Natural killer cell (primary cell): ENCODE measurements around the gene GABRA5. TPM values are rescaled to one million over a fixed set of nuclear protein-coding genes. Genes with fewer than 3 reads are reported as not detected.
"Not testable (repeated sequence)": the region's sequence is repeated elsewhere in the genome, so short reads cannot be mapped to it uniquely, and the experiment has no call there.

ENCODE experiments used
- ATAC-seq, 3 donors: fragments of 150-1000 bp in 2 of 3; fragments of 200-7000 bp in 1 of 3; cut with Tn5 transposase; 1 replicate in 1 of 3; 2 replicates in 2 of 3; pipeline ENCODE4 v1.10.0; 2021; ENCODE audit warnings: mild to moderate bottlenecking in 2 of 3, moderate library complexity in 2 of 3
- DNase-seq, 2 donors: peaks; one replicate each; pipeline versions ENCODE4 v3.0.0 to v3.0.0-alpha.2; 2013 to 2021; ENCODE audit warnings: mixed read lengths in 1 of 2
- H3K27ac ChIP-seq: one replicate; pipeline ENCODE4 v1.5.1; 2013; ENCODE audit warnings: mild to moderate bottlenecking, low read length
- H3K27me3 ChIP-seq: one replicate; pipeline ENCODE4 v1.6.1; 2013; ENCODE audit warnings: low read length; ENCODE audit not compliant: control insufficient read depth, insufficient read depth
- H3K36me3 ChIP-seq: one replicate; pipeline ENCODE4 v1.6.1; 2013; ENCODE audit warnings: low read length; ENCODE audit not compliant: control insufficient read depth, insufficient read depth
- H3K4me1 ChIP-seq: one replicate; pipeline ENCODE4 v1.6.1; 2013; ENCODE audit warnings: low read length; ENCODE audit not compliant: control insufficient read depth, insufficient read depth
- H3K4me3 ChIP-seq: one replicate; pipeline ENCODE4 v1.5.1; 2013; ENCODE audit warnings: low read length
- H3K9me3 ChIP-seq: one replicate; pipeline ENCODE4 v1.6.1; 2013; ENCODE audit warnings: low read length; ENCODE audit not compliant: control insufficient read depth, insufficient read depth
- H3K27ac Mint-ChIP-seq, 2 donors: one replicate each; pipeline ENCODE4 v1.8.0; 2022; ENCODE audit warnings: mild to moderate bottlenecking in 2 of 2, mixed read lengths in 2 of 2, moderate library complexity in 1 of 2
- H3K27me3 Mint-ChIP-seq, 2 donors: one replicate each; pipeline ENCODE4 v1.8.0; 2022; ENCODE audit warnings: low read depth in 2 of 2, mixed read lengths in 2 of 2
- H3K36me3 Mint-ChIP-seq: one replicate; pipeline ENCODE4 v1.8.0; 2022; ENCODE audit warnings: mixed read lengths
- H3K4me1 Mint-ChIP-seq, 2 donors: one replicate each; pipeline ENCODE4 v1.8.0; 2022; ENCODE audit warnings: mixed read lengths in 2 of 2
- H3K4me3 Mint-ChIP-seq: one replicate; pipeline ENCODE4 v1.8.0; 2022; ENCODE audit warnings: mild to moderate bottlenecking, moderate library complexity, mixed read lengths
- H3K9me3 Mint-ChIP-seq, 2 donors: one replicate each; pipeline ENCODE4 v1.8.0; 2022; ENCODE audit warnings: mixed read lengths in 2 of 2
- WGBS: methylation state at CpG from one replicate; pipeline ENCODE4 v1.1.7; 2013; ENCODE audit warnings: missing lambda C conversion rate; ENCODE audit not compliant: insufficient coverage; 5-methylcytosine and 5-hydroxymethylcytosine counted together
- intact Hi-C: fragments of 100-400 bp; cut with micrococcal nuclease; formaldehyde crosslinking; loops from one replicate; pipeline ENCODE4 v1.14.2; 2022
- total RNA-seq, 4 donors: library from RNA; stranded (reverse); fragments of 120-200 nt in 1 of 4; gene quantifications; one replicate each; pipeline versions ENCODE4 v1.2.3 to v1.2.4, GENCODE V29; 2013 to 2022
- TF ChIP-seq, protein P1 (sequence below): fragments of 200-600 bp; IDR thresholded peaks from one replicate; pipeline ENCODE4 v1.8.0; 2022; ENCODE audit warnings: antibody characterized with exemption

The GABRA5 gene
- not detected for total RNA-seq
- not detected for total RNA-seq (2013)

DNA sequence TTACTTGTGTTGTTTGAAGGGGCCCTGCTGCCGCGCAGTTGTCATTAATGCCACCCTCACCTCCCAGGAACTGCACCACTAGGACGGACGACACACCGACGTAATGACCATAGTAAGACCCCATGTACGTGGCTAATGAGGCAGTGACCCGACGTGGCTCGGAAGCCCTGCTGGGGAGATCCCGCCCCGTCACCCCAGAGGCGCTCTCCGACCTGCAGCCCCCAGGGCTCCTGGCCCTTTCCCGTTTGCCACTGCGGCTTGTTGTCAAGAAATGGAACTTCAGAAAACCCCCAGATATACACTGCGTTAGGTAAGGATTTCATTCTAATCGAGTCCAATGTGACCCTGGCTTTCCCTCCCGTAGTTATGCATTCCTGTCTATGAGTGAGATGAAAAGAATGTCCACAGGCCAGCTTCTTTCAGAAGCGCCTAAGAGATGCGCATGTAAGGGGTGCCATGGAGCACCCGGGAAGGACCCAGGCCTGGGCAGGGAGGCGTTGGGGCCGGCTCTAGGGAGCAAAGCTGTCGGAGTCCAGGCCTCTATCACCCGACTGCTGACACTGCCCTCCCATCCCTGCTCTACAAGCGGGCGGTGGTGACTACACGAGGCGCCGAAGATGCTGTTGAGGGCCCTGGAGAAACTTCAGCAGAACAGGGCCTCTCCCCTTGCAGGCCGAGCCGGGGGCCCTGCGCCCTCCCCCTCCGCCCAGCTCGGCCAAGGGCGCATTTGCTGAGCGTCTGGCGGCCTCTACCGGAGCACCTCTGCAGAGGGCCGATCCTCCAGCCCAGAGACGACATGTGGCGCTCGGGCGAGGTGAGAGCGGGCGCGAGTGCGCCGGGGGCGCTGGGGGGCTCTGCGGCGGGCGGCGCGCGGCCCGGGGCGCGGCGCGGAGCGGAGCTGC lies at the start of gene GABRA5:
GABRA5 (plus strand) TSS at position 765 of the 902 bp plus-strand sequence. CDS start 2,187 bp downstream, outside the sequence.
- 8% methylated on average over 63 of the region's 63 CpGs for WGBS
- no peak for DNase-seq
- no peaks in the 10 kb centered on the region for H3K27me3 ChIP-seq
- no peaks in the 10 kb centered on the region for H3K36me3 Mint-ChIP-seq
- no peaks in the 10 kb centered on the region for H3K36me3 ChIP-seq
- no peak for ATAC-seq
- H3K4me3 Mint-ChIP-seq, result no peak within 1 kb of the TSS
- TF ChIP-seq, protein P1, sequence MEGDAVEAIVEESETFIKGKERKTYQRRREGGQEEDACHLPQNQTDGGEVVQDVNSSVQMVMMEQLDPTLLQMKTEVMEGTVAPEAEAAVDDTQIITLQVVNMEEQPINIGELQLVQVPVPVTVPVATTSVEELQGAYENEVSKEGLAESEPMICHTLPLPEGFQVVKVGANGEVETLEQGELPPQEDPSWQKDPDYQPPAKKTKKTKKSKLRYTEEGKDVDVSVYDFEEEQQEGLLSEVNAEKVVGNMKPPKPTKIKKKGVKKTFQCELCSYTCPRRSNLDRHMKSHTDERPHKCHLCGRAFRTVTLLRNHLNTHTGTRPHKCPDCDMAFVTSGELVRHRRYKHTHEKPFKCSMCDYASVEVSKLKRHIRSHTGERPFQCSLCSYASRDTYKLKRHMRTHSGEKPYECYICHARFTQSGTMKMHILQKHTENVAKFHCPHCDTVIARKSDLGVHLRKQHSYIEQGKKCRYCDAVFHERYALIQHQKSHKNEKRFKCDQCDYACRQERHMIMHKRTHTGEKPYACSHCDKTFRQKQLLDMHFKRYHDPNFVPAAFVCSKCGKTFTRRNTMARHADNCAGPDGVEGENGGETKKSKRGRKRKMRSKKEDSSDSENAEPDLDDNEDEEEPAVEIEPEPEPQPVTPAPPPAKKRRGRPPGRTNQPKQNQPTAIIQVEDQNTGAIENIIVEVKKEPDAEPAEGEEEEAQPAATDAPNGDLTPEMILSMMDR, result no peak
- no peaks in the 10 kb centered on the region for H3K4me1 ChIP-seq
- no peaks in the 10 kb centered on the region for H3K4me1 Mint-ChIP-seq
- H3K27ac ChIP-seq, result no peak within 1 kb of the TSS
- intact Hi-C loops, result no loop called here
- no peaks in the 10 kb centered on the region for H3K9me3 ChIP-seq
- H3K27ac Mint-ChIP-seq, result no peak within 1 kb of the TSS
- H3K4me3 ChIP-seq, result no peak within 1 kb of the TSS
- H3K27me3 Mint-ChIP-seq, result peaks cover 19 to 22% of the 10 kb centered on the region in 2 donors
- H3K9me3 Mint-ChIP-seq, result no peaks in the 10 kb centered on the region

DNA sequence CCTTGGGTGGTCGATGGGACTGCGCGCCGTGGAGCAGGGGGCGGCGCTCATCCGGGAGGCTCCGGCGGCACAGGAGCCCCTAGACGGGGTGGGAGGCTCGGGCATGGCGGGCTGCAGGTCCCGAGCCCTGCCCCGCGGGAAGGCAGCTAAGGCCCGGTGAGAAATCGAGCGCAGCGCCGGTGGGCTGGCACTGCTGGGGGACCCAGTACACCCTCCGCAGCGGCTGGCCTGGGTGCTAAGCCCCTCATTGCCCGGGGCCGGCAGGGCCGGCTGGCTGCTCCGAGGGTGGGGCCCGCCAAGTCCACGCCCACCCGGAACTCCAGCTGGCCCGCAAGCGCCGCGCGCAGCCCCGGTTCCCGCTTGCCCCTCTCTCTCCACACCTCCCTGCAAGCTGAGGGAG lies 35.7 kb upstream of the GABRA5 start:
- H3K4me3 ChIP-seq, H3K9me3 ChIP-seq, H3K27ac Mint-ChIP-seq, H3K4me3 Mint-ChIP-seq, ATAC-seq, H3K36me3 Mint-ChIP-seq, H3K4me1 ChIP-seq, intact Hi-C loops, DNase-seq, H3K4me1 Mint-ChIP-seq, H3K27ac ChIP-seq, H3K27me3 Mint-ChIP-seq, H3K27me3 ChIP-seq, H3K36me3 ChIP-seq: not testable (repeated sequence)
- peaks cover 10 to 11% of the 10 kb centered on the region in 2 donors for H3K9me3 Mint-ChIP-seq
- 88% methylated on average over 36 of the region's 36 CpGs for WGBS

DNA sequence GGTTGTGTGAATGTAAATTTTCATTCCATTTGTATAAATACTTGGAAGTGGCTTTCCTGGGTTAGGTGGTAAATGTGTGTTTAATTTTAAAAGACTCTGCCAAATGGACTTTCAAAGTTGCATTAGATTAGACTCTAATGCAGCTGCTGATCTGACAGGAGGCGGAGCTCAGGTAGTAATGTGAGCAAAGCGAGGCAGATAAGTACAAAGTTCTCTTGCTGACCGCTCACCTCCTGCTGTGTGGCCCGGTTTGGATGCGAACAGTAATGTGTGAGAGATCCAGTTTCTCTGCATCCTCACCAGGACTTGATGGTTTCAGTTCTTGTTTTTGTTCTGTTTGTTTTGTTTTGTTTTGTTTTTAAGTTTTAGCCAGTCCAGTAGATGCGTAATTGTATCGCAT lies 34.9 kb upstream of the GABRA5 start:
- intact Hi-C loops, result no loop called here
- TF ChIP-seq, protein P1, result no peak
- ATAC-seq (no peak), DNase-seq (no peak)
- H3K36me3 ChIP-seq, result no peaks in the 10 kb centered on the region
- Mint-ChIP-seq H3K36me3 (no peaks in the 10 kb centered on the region), H3K27me3 (no peaks in the 10 kb centered on the region), H3K4me1 (no peaks in the 10 kb centered on the region), H3K4me3 (no peak overlapping the region), H3K9me3 (peaks cover 10 to 11% of the 10 kb centered on the region in 2 donors), H3K27ac (no peak overlapping the region)
- H3K9me3 ChIP-seq, result no peaks in the 10 kb centered on the region
- H3K27me3 ChIP-seq, result no peaks in the 10 kb centered on the region
- H3K4me3 ChIP-seq, result no peak overlapping the region
- no peak overlapping the region for H3K27ac ChIP-seq
- whole genome bisulfite sequencing, result 87% methylated on average over 7 of the region's 7 CpGs
- no peaks in the 10 kb centered on the region for H3K4me1 ChIP-seq

DNA sequence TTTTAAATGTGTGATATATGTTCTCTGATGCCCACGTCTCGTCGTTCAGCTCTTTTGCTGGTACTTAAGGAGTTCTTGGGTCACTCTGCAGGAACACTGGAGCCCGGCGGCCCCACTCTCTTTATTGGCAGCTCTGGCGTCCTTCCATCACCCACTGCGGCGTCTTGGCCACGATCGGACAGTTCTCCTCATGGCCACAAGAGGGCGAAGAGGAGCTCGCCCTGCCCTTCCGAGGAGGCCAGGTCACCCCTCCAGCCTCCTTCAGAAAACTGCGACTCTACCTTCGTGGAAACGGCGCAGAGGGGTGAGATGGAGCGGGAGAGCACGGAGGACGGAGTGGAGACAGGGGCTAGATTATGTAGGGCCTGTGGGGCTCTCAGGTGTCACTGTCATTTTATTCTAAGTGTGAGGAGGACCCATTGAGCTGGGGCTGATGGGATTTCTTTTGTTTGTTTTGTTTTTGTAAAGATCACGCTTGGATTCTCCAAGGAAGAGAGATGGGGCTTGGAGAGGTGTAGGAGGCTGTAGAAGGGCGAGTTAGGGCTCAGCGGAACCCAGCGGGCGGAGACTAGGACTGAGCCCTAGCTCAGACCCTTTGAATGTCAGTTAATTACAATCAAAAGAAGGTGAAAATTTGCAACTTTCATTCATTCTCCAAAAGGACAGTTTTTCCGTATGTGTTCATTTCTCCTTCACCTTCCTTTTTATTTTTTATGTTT lies 28.0 kb upstream of the GABRA5 start:
- H3K4me1 Mint-ChIP-seq, result no peaks in the 10 kb centered on the region
- intact Hi-C loops, result no loop called here

More for the DNA sequence above, 28.0 kb upstream of the GABRA5 start:
- DNase-seq, result no peak
- Histone ChIP-seq H3K36me3 (no peaks in the 10 kb centered on the region), H3K27ac (no peak overlapping the region), H3K4me3 (no peak overlapping the region), H3K27me3 (no peaks in the 10 kb centered on the region), H3K9me3 (peaks cover 6% of the 10 kb centered on the region), H3K4me1 (no peaks in the 10 kb centered on the region)
- no peak overlapping the region for H3K4me3 Mint-ChIP-seq
- H3K27ac Mint-ChIP-seq, result no peak overlapping the region
- H3K36me3 Mint-ChIP-seq, result no peaks in the 10 kb centered on the region
- H3K9me3 Mint-ChIP-seq, result peaks cover 9 to 17% of the 10 kb centered on the region in 2 donors
- TF ChIP-seq, protein P1, result no peak
- ATAC-seq, result no peak
- H3K27me3 Mint-ChIP-seq, result no peaks in the 10 kb centered on the region
- 59% methylated on average over 25 of the region's 26 CpGs for WGBS
